Upper lobe of right lung (tissue), 1 donor: ENCODE data around the gene SNX1. TPM values are rescaled to one million over a fixed set of nuclear protein-coding genes. Genes with fewer than 3 reads are reported as not detected.

Source experiments
- ATAC-seq: fragments of 200-7000 bp; cut with Tn5 transposase; one replicate; pipeline ENCODE4 v1.9.1; 2020; ENCODE audit warnings: mild to moderate bottlenecking, moderate library complexity
- DNase-seq: peaks from one replicate; pipeline ENCODE4 v3.0.0-alpha.2; 2020
- H3K27ac ChIP-seq: fragments of 200-600 bp; one replicate; pipeline ENCODE4 v1.8.0; 2022
- H3K27me3 ChIP-seq: fragments of 200-600 bp; one replicate; pipeline ENCODE4 v1.8.0; 2022; ENCODE audit warnings: mild to moderate bottlenecking
- H3K36me3 ChIP-seq: fragments of 200-600 bp; one replicate; pipeline ENCODE4 v1.8.0; 2022
- H3K4me1 ChIP-seq: fragments of 200-600 bp; one replicate; pipeline ENCODE4 v1.8.0; 2022
- H3K4me3 ChIP-seq: fragments of 200-600 bp; one replicate; pipeline ENCODE4 v1.8.0; 2022; ENCODE audit warnings: mild to moderate bottlenecking
- H3K9me3 ChIP-seq: fragments of 200-600 bp; one replicate; pipeline ENCODE4 v1.8.0; 2022
- intact Hi-C: fragments of 100-400 bp; cut with DNase I; formaldehyde crosslinking; loops from one replicate; pipeline ENCODE4 v1.11.0; 2022
- total RNA-seq: library from RNA; stranded (reverse); fragmentation: NEBNext Ultra II Directional; extraction: Animal tissue kit (Norgen Biotek cat#: 25700); gene quantifications from one replicate; pipeline ENCODE4 v1.2.1, GENCODE V29; 2021
- TF ChIP-seq, protein P1 (sequence below): fragments of 200-600 bp; IDR thresholded peaks from one replicate; pipeline ENCODE4 v1.8.0; 2022; ENCODE audit warnings: antibody characterized with exemption
- donor health status: DM: no; HTN: yes; CAD: no; lungs with severe emphysema.

The SNX1 gene
- total RNA-seq, 1 donor from 2014 or later, result 162 TPM

GRCh38 chr15:64060716-64061115 lies 35.1 kb upstream of the SNX1 start:
- no peaks in the 10 kb centered on the region for H3K9me3 ChIP-seq
- intact Hi-C loops, result no loop called here
- no peaks in the 10 kb centered on the region for H3K36me3 ChIP-seq
- H3K27ac ChIP-seq, result no peak overlapping the region
- ATAC-seq (no peak), DNase-seq (no peak)
- TF ChIP-seq, protein P1, sequence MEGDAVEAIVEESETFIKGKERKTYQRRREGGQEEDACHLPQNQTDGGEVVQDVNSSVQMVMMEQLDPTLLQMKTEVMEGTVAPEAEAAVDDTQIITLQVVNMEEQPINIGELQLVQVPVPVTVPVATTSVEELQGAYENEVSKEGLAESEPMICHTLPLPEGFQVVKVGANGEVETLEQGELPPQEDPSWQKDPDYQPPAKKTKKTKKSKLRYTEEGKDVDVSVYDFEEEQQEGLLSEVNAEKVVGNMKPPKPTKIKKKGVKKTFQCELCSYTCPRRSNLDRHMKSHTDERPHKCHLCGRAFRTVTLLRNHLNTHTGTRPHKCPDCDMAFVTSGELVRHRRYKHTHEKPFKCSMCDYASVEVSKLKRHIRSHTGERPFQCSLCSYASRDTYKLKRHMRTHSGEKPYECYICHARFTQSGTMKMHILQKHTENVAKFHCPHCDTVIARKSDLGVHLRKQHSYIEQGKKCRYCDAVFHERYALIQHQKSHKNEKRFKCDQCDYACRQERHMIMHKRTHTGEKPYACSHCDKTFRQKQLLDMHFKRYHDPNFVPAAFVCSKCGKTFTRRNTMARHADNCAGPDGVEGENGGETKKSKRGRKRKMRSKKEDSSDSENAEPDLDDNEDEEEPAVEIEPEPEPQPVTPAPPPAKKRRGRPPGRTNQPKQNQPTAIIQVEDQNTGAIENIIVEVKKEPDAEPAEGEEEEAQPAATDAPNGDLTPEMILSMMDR, result no peak
- H3K4me1 ChIP-seq, result no peaks in the 10 kb centered on the region
- H3K4me3 ChIP-seq, result no peak overlapping the region
- H3K27me3 ChIP-seq, result no peaks in the 10 kb centered on the region

- TF ChIP-seq, protein P1, result no peak
- H3K9me3 ChIP-seq, result no peaks in the 10 kb centered on the region
- intact Hi-C loops, result loop anchor here (5.0 kb wide), 1 partner anchor 314 kb away; no protein-coding TSS in a partner anchor
- DNase-seq (no peak), ATAC-seq (no peak)
- H3K27me3 ChIP-seq, result no peaks in the 10 kb centered on the region
- H3K4me1 ChIP-seq, result peaks cover 20% of the 10 kb centered on the region
- no peak overlapping the region for H3K4me3 ChIP-seq
- H3K36me3 ChIP-seq, result no peaks in the 10 kb centered on the region
- no peak overlapping the region for H3K27ac ChIP-seq
Observed at GRCh38 chr15:64066451-64066850, 29.3 kb upstream of the SNX1 start.

GRCh38 chr15:64067564-64068030 lies 28.2 kb upstream of the SNX1 start:
- no peaks in the 10 kb centered on the region for H3K9me3 ChIP-seq
- ATAC-seq, result peak; percentile 91
- no peak overlapping the region for H3K4me3 ChIP-seq
- no peaks in the 10 kb centered on the region for H3K36me3 ChIP-seq
- H3K27me3 ChIP-seq, result no peaks in the 10 kb centered on the region
- H3K27ac ChIP-seq, result no peak overlapping the region
- no peak for DNase-seq
- peaks cover 26% of the 10 kb centered on the region for H3K4me1 ChIP-seq
- intact Hi-C loops, result loop anchor here (5.0 kb wide), 1 partner anchor 315 kb away; no protein-coding TSS in a partner anchor
- TF ChIP-seq, protein P1, result peak; percentile 84

DNA sequence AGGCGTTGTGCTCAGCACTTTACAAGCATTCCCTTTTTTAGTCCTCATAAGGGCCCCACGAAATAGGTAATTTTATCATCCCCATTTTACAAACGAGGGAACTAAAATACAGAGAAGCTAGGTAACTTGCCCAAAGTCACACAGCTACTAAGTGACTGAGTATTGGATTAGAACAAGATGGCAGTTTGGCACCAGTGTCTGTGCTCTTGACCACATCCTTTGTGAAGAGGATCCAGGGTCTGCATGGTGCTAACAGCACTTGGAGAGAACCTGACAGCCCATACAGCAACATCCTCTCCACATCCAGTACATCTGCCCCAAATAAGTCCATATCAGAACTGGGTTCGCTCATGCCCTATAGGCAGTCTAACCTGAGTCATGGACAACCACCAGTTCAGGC lies 27.6 kb upstream of the SNX1 start:
- no peak for DNase-seq
- no peaks in the 10 kb centered on the region for H3K36me3 ChIP-seq
- no peaks in the 10 kb centered on the region for H3K9me3 ChIP-seq
- no peak for ATAC-seq
- no peaks in the 10 kb centered on the region for H3K27me3 ChIP-seq
- no peak overlapping the region for H3K4me3 ChIP-seq
- TF ChIP-seq, protein P1, result no peak
- H3K4me1 ChIP-seq, result peaks cover 26% of the 10 kb centered on the region
- intact Hi-C loops, result loop anchor here (5.0 kb wide), 1 partner anchor 316 kb away; no protein-coding TSS in a partner anchor
- no peak overlapping the region for H3K27ac ChIP-seq

- Histone ChIP-seq H3K36me3 (peaks cover 5% of the 10 kb centered on the region), H3K4me3 (no peak overlapping the region), H3K27ac (peak overlapping the region; percentile 52), H3K4me1 (peaks cover 26% of the 10 kb centered on the region), H3K9me3 (no peaks in the 10 kb centered on the region), H3K27me3 (no peaks in the 10 kb centered on the region)
- ATAC-seq, result no peak
- DNase-seq, result no peak
- intact Hi-C loops, result no loop called here
- TF ChIP-seq, protein P1, result no peak
Observed at GRCh38 chr15:64070106-64070505, 25.7 kb upstream of the SNX1 start.
